H9 (cell line): Measurements from ENCODE around the gene PPP1CC. TPM values are rescaled to one million over a fixed set of nuclear protein-coding genes. Genes with fewer than 3 reads are reported as not detected.

ENCODE experiments used
- DNase-seq: peaks from one replicate; pipeline ENCODE4 v3.0.0-alpha.2; 2017
- H2AFZ ChIP-seq: one replicate; pipeline ENCODE4 v1.6.1; 2013; ENCODE audit warnings: mild to moderate bottlenecking, low read length, control low read depth, moderate library complexity
- H2AK5ac ChIP-seq: 2 replicates; pipeline ENCODE4 v1.6.1; 2013; ENCODE audit warnings: low read length, control low read depth, mixed read lengths; ENCODE audit not compliant: insufficient read length
- H2BK120ac ChIP-seq: one replicate; pipeline ENCODE4 v1.6.1; 2013; ENCODE audit warnings: low read depth, mild to moderate bottlenecking, low read length, control low read depth, inconsistent platforms; ENCODE audit not compliant: poor library complexity, severe bottlenecking
- H2BK12ac ChIP-seq: 2 replicates; pipeline ENCODE4 v1.6.1; 2013; ENCODE audit warnings: low read length, control low read depth, mixed read lengths, low read depth; ENCODE audit not compliant: insufficient read length
- H2BK15ac ChIP-seq: 2 replicates; pipeline ENCODE4 v1.6.1; 2013; ENCODE audit warnings: low read depth, low read length, control low read depth
- H2BK20ac ChIP-seq: one replicate; pipeline ENCODE4 v1.6.1; 2013; ENCODE audit warnings: low read depth, mild to moderate bottlenecking, low read length, control low read depth, inconsistent platforms; ENCODE audit not compliant: poor library complexity, severe bottlenecking
- H2BK5ac ChIP-seq: 2 replicates; pipeline ENCODE4 v1.6.1; 2013; ENCODE audit warnings: low read length, control low read depth, mixed read lengths; ENCODE audit not compliant: insufficient read length
- H3K14ac ChIP-seq: 2 replicates; pipeline ENCODE4 v1.6.1; 2013; ENCODE audit warnings: low read length, control low read depth; ENCODE audit not compliant: insufficient read depth
- H3K18ac ChIP-seq: 2 replicates; pipeline ENCODE4 v1.6.1; 2013; ENCODE audit warnings: low read depth, mild to moderate bottlenecking, mixed read lengths, low read length, control low read depth; ENCODE audit not compliant: insufficient read length
- H3K23ac ChIP-seq: 2 replicates; pipeline ENCODE4 v1.6.1; 2013; ENCODE audit warnings: low read length, control low read depth, mixed read lengths, low read depth; ENCODE audit not compliant: insufficient read length
- H3K23me2 ChIP-seq: 2 replicates; pipeline ENCODE4 v1.6.1; 2013; ENCODE audit warnings: low read depth, mild to moderate bottlenecking, mixed read lengths, low read length, control low read depth; ENCODE audit not compliant: insufficient read length, poor library complexity, severe bottlenecking
- H3K27ac ChIP-seq: 2 replicates; pipeline ENCODE4 v1.5.1; 2013; ENCODE audit warnings: low read length, control low read depth, mixed read lengths, low read depth; ENCODE audit not compliant: insufficient read length
- H3K27me3 ChIP-seq: 2 replicates; pipeline ENCODE4 v1.6.1; 2013; ENCODE audit warnings: low read length, control low read depth, inconsistent platforms; ENCODE audit not compliant: insufficient read depth
- H3K4ac ChIP-seq: 2 replicates; pipeline ENCODE4 v1.6.1; 2013; ENCODE audit warnings: low read depth, mild to moderate bottlenecking, control low read depth, inconsistent platforms, low read length, moderate library complexity
- H3K4me1 ChIP-seq: 2 replicates; pipeline ENCODE4 v1.6.1; 2013; ENCODE audit warnings: low read length, control low read depth, inconsistent platforms; ENCODE audit not compliant: insufficient read depth
- H3K4me2 ChIP-seq: 2 replicates; pipeline ENCODE4 v1.6.1; 2013; ENCODE audit warnings: low read length, control low read depth, mixed read lengths; ENCODE audit not compliant: insufficient read length, insufficient read depth
- H3K56ac ChIP-seq: 2 replicates; pipeline ENCODE4 v1.6.1; 2013; ENCODE audit warnings: low read depth, mild to moderate bottlenecking, mixed read lengths, low read length, control low read depth; ENCODE audit not compliant: insufficient read length
- H3K79me1 ChIP-seq: 2 replicates; pipeline ENCODE4 v1.6.1; 2013; ENCODE audit warnings: low read depth, mild to moderate bottlenecking, moderate library complexity, low read length, control low read depth, inconsistent platforms; ENCODE audit not compliant: insufficient read depth, poor library complexity, severe bottlenecking
- H3K79me2 ChIP-seq: 2 replicates; pipeline ENCODE4 v1.6.1; 2013; ENCODE audit warnings: low read length, control low read depth, inconsistent platforms; ENCODE audit not compliant: insufficient read depth
- H3K9ac ChIP-seq: 2 replicates; pipeline ENCODE4 v1.6.1; 2013; ENCODE audit warnings: low read length, control low read depth, mixed read lengths; ENCODE audit not compliant: insufficient read length; ENCODE audit errors: extremely low read depth
- H3K9me3 ChIP-seq: one replicate; pipeline ENCODE4 v1.6.1; 2013; ENCODE audit warnings: low read depth, low read length, inconsistent platforms; ENCODE audit not compliant: control insufficient read depth
- H3T11ph ChIP-seq: one replicate; pipeline ENCODE4 v1.6.1; 2013; ENCODE audit warnings: mild to moderate bottlenecking, low read length, control low read depth, inconsistent platforms
- H4K20me1 ChIP-seq: one replicate; pipeline ENCODE4 v1.6.1; 2013; ENCODE audit not compliant: control insufficient read depth, insufficient read length, insufficient read depth
- H4K5ac ChIP-seq: 2 replicates; pipeline ENCODE4 v1.6.1; 2013; ENCODE audit warnings: low read depth, mild to moderate bottlenecking, mixed read lengths, low read length, control low read depth; ENCODE audit not compliant: insufficient read length
- H4K8ac ChIP-seq: replicated peaks from 2 replicates; pipeline ENCODE4 v1.6.1; 2013; ENCODE audit warnings: low read length, control low read depth, mixed read lengths, low read depth; ENCODE audit not compliant: insufficient read length
- H4K91ac ChIP-seq: 2 replicates; pipeline ENCODE4 v1.6.1; 2013; ENCODE audit warnings: low read depth, mild to moderate bottlenecking, moderate library complexity, mixed read lengths, low read length, control low read depth; ENCODE audit not compliant: insufficient read length
- H3K27ac Mint-ChIP-seq, 3 experiments: 2 replicates in 2 of 3; 3 replicates in 1 of 3; pipeline ENCODE4 v1.8.0; 2020 to 2021; ENCODE audit warnings: mixed read lengths in 3 of 3, mild to moderate bottlenecking in 1 of 3, moderate library complexity in 1 of 3
- H3K27me3 Mint-ChIP-seq: 2 replicates; pipeline ENCODE4 v1.8.0; 2021; ENCODE audit warnings: low read depth, mild to moderate bottlenecking, moderate library complexity, mixed read lengths
- H3K36me3 Mint-ChIP-seq, 3 experiments: 2 replicates in 2 of 3; 3 replicates in 1 of 3; pipeline ENCODE4 v1.8.0; 2020 to 2021; ENCODE audit warnings: low read depth in 3 of 3, mixed read lengths in 3 of 3; ENCODE audit not compliant: insufficient read depth in 1 of 3
- H3K4me1 Mint-ChIP-seq, 2 experiments: 2 replicates each; pipeline ENCODE4 v1.8.0; 2020; ENCODE audit warnings: mixed read lengths in 2 of 2
- H3K4me3 Mint-ChIP-seq, 2 experiments: 2 replicates in 1 of 2; 3 replicates in 1 of 2; pipeline ENCODE4 v1.8.0; 2020 to 2021; ENCODE audit warnings: mild to moderate bottlenecking in 2 of 2, mixed read lengths in 2 of 2, moderate library complexity in 1 of 2
- H3K9me3 Mint-ChIP-seq, 2 experiments: 2 replicates in 1 of 2; 3 replicates in 1 of 2; pipeline ENCODE4 v1.8.0; 2020; ENCODE audit warnings: mild to moderate bottlenecking in 2 of 2, mixed read lengths in 2 of 2, moderate library complexity in 1 of 2
- CTCF ChIP-seq: fragments of 200-600 bp; sonication (generic); conservative IDR thresholded peaks from 3 replicates; pipeline ENCODE4 v1.8.0; 2021; ENCODE audit warnings: antibody characterized with exemption, mild to moderate bottlenecking
- WGBS: extraction: QIAGEN DNeasy Blood & Tissue Kit; methylation state at CpG from one replicate; pipeline ENCODE4 v1.1.7; 2013; ENCODE audit warnings: missing lambda C conversion rate, low lambda C conversion rate, mixed read lengths; ENCODE audit not compliant: insufficient read length; ENCODE audit errors: extremely low coverage; 5-methylcytosine and 5-hydroxymethylcytosine counted together
- total RNA-seq: library from RNA; stranded (reverse); gene quantifications from 2 replicates; pipeline ENCODE4 v1.2.1, GENCODE V29; 2021

Gene PPP1CC
- total RNA-seq, 1 experiment from 2014 or later: 286 TPM

GRCh38 chr12:110790301-110790700 lies 47.6 kb upstream of the PPP1CC start:
- Histone ChIP-seq H2AFZ (no peak overlapping the region), H2BK5ac (no peak overlapping the region), H3K18ac (no peak overlapping the region), H4K5ac (no peak overlapping the region), H3K4me2 (no peak overlapping the region), H2BK15ac (no peak overlapping the region), H3K4me1 (no peaks in the 10 kb centered on the region), H2AK5ac (no peak overlapping the region), H2BK120ac (no peak overlapping the region), H3K56ac (no peak overlapping the region), H2BK20ac (no peak overlapping the region), H4K20me1 (no peaks in the 10 kb centered on the region), H3K14ac (no peak overlapping the region), H4K91ac (no peak overlapping the region), H3K27me3 (no peaks in the 10 kb centered on the region), H3T11ph (no peak overlapping the region), H3K4ac (no peak overlapping the region), H3K23ac (no peak overlapping the region), H3K79me1 (no peaks in the 10 kb centered on the region), H2BK12ac (no peak overlapping the region), H3K23me2 (no peaks in the 10 kb centered on the region), H4K8ac (no peak overlapping the region), H3K79me2 (no peaks in the 10 kb centered on the region), H3K27ac (no peak overlapping the region), H3K9ac (no peak overlapping the region), H3K9me3 (no peaks in the 10 kb centered on the region)
- Mint-ChIP-seq H3K4me3 (no peak overlapping the region), H3K36me3 (no peaks in the 10 kb centered on the region), H3K4me1 (peaks cover 0 to 9% of the 10 kb centered on the region in 2 experiments; a peak in 2 of 4 replicates), H3K27ac (no peak overlapping the region), H3K9me3 (no peaks in the 10 kb centered on the region), H3K27me3 (peaks cover 2% of the 10 kb centered on the region; the same call in 1 of the 2 replicates)
- no peak for TF ChIP-seq CTCF
- no peak for DNase-seq
- no CpG with 5 or more reads among the region's 1 CpG for WGBS
